ENCODE measurements around the gene ACO2. TPM values are rescaled to one million over a fixed set of nuclear protein-coding genes. Genes with fewer than 3 reads are reported as not detected.
"Not testable (repeated sequence)": the region's sequence is repeated elsewhere in the genome, so short reads cannot be mapped to it uniquely, and the experiment has no call there.

The ACO2 gene
- total RNA-seq, 1 donor = 41.6 TPM

DNA sequence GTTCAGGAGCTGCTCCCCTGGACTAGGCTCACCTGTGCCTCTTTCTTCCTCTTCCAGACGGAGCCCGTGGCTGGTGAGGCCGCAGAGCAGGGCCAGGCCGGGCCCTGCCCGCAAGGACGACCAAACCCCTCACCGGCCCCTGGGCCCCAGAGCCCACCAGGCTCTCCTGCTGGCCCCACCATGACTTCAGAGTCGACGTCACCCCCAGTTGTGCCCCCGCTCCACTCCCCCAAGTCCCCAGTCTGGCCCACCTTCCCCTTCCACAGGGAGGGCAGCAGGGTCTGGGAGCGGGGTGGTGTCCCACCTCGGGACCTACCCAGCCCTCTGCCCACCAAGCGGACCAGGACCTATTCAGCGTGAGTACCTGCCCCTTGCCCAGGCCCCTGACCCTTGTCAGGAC, 102.9 kb downstream of the ACO2 start:
- H3K4me3 ChIP-seq (ENCODE audit: low read length) = no peak overlapping the region
- H3K27me3 ChIP-seq (ENCODE audit: insufficient read depth, low read length) = no peaks in the 10 kb centered on the region
- H3K9me3 ChIP-seq (ENCODE audit: low read depth, low read length) = no peaks in the 10 kb centered on the region
- H3K4me1 ChIP-seq (ENCODE audit: insufficient read depth, low read length) = no peaks in the 10 kb centered on the region

DNA sequence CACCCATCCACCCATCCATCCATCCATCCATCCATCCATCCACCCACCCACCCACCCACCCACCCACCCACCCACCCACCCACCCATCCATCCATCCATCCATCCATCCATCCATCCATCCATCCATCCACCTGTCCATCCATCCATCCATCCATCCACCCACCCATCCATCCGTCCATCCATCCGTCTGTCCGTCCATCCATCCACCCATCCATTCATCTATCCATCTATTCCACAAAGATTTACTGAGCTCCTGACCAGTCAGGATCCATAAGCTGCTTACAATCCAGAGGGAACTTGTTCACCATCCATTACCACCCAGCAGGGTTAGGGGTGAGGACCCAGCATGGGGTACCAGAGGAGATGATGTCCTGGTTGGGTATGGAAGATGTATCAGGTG, 103.4 kb downstream of the ACO2 start:
- not testable (repeated sequence) for H3K9me3 ChIP-seq (ENCODE audit: low read depth, low read length); H3K4me3 ChIP-seq (ENCODE audit: low read length); H3K4me1 ChIP-seq (ENCODE audit: insufficient read depth, low read length); H3K27me3 ChIP-seq (ENCODE audit: insufficient read depth, low read length)

DNA sequence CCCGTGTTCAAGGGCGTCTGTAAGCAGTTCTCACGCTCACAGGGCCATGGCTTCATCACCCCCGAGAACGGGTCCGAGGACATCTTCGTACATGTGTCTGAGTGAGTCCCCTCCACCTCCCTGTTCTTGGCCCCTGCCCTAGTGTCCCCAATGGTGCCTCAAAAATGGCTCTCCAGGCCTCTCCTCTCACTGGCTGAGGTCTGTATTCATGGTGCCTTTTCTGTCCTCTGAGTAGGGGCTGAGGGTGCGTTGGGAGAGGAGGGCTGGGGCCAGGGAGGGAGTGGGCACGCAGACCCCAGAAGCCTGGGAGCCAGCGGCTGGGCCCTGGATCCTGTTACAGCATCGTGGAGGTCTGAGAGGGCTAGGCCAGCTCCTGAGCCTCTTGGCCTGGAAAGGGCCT, 104.8 kb downstream of the ACO2 start:
- Histone ChIP-seq H3K27me3 (ENCODE audit: insufficient read depth, low read length) (no peaks in the 10 kb centered on the region), H3K9me3 (ENCODE audit: low read depth, low read length) (no peaks in the 10 kb centered on the region), H3K4me1 (ENCODE audit: insufficient read depth, low read length) (no peaks in the 10 kb centered on the region), H3K4me3 (ENCODE audit: low read length) (no peak overlapping the region)

- Histone ChIP-seq H3K4me3 (ENCODE audit: low read length) (no peak overlapping the region), H3K27me3 (ENCODE audit: insufficient read depth, low read length) (no peaks in the 10 kb centered on the region), H3K9me3 (ENCODE audit: low read depth, low read length) (no peaks in the 10 kb centered on the region), H3K4me1 (ENCODE audit: insufficient read depth, low read length) (no peaks in the 10 kb centered on the region)
Observed at GRCh38 chr22:41574847-41575381, 106.0 kb downstream of the ACO2 start.

GRCh38 chr22:41575533-41575932, 106.6 kb downstream of the ACO2 start:
- no peaks in the 10 kb centered on the region for H3K27me3 ChIP-seq (ENCODE audit: insufficient read depth, low read length)
- H3K4me1 ChIP-seq (ENCODE audit: insufficient read depth, low read length) = no peaks in the 10 kb centered on the region
- no peak overlapping the region for H3K4me3 ChIP-seq (ENCODE audit: low read length)
- no peaks in the 10 kb centered on the region for H3K9me3 ChIP-seq (ENCODE audit: low read depth, low read length)

GRCh38 chr22:41576877-41577276, 108.0 kb downstream of the ACO2 start:
- no peaks in the 10 kb centered on the region for H3K4me1 ChIP-seq (ENCODE audit: insufficient read depth, low read length)
- no peak overlapping the region for H3K4me3 ChIP-seq (ENCODE audit: low read length)
- no peaks in the 10 kb centered on the region for H3K27me3 ChIP-seq (ENCODE audit: insufficient read depth, low read length)
- no peaks in the 10 kb centered on the region for H3K9me3 ChIP-seq (ENCODE audit: low read depth, low read length)

DNA sequence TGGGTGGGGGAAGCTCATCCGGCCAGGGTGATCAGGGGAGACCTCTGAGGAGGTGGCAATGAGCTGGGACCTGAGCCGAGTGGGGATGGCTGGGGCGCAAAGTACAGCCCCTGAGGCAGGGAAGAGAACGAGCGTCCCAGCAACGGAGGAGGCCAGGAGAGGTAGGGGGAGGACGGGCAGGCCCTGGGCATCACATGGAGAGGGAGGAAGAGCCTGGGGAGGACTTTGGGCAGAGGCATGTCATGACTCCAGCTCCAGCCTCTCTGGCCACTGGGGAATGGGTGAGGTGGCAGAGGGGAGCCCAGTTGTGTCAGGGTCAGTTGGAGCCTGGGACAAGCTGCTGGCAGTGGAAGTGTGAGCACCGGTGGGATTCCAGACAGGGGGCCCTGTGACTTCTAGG, 109.2 kb downstream of the ACO2 start:
- H3K27me3 ChIP-seq (ENCODE audit: insufficient read depth, low read length) = no peaks in the 10 kb centered on the region
- H3K4me1 ChIP-seq (ENCODE audit: insufficient read depth, low read length) = no peaks in the 10 kb centered on the region
- H3K4me3 ChIP-seq (ENCODE audit: low read length) = no peak overlapping the region

More for the DNA sequence above, 109.2 kb downstream of the ACO2 start:
- H3K9me3 ChIP-seq (ENCODE audit: low read depth, low read length) = no peaks in the 10 kb centered on the region

Other genes with a start within 250 kb of the ACO2 start
- 1.5 TPM for gene CHADL, start 228.2 kb upstream of the ACO2 start, total RNA-seq
- 48.6 TPM for gene RANGAP1, start 182.9 kb upstream of the ACO2 start, total RNA-seq
- 11.3 TPM for gene ZC3H7B, start 167.6 kb upstream of the ACO2 start, total RNA-seq
- gene TEF, start 87.2 kb upstream of the ACO2 start, total RNA-seq = 3.5 TPM
- 7.2 TPM for gene TOB2, start 22.3 kb upstream of the ACO2 start, total RNA-seq
- 55.4 TPM for gene PHF5A, start 425 bp upstream of the ACO2 start, total RNA-seq
- 5.9 TPM for gene POLR3H, start 75.4 kb downstream of the ACO2 start, total RNA-seq
- gene CSDC2, start 91.9 kb downstream of the ACO2 start, total RNA-seq = not detected
- 7.1 TPM for gene PMM1, start 120.7 kb downstream of the ACO2 start, total RNA-seq
- gene DESI1, start 151.9 kb downstream of the ACO2 start, total RNA-seq = 12.8 TPM
- gene XRCC6, start 152.2 kb downstream of the ACO2 start, total RNA-seq = 210 TPM
- gene SNU13, start 219.8 kb downstream of the ACO2 start, total RNA-seq = 66.3 TPM
- gene MEI1, start 230.4 kb downstream of the ACO2 start, total RNA-seq = 63.5 TPM